GM23248 (cell line): ENCODE data around the gene FGFBP3. TPM values are rescaled to one million over a fixed set of nuclear protein-coding genes. Genes with fewer than 3 reads are reported as not detected.

Experiments used
- DNase-seq: peaks from one replicate; pipeline ENCODE4 v3.0.0-alpha.2; 2015
- H2AFZ ChIP-seq: fragments of 200-600 bp; sonication (generic); 2 replicates; pipeline ENCODE4 v1.6.1; 2016; ENCODE audit warnings: antibody characterized with exemption
- H3F3A ChIP-seq: fragments of 200-600 bp; sonication (generic); 2 replicates; pipeline ENCODE4 v1.6.1; 2016; ENCODE audit warnings: mild to moderate bottlenecking, antibody characterized with exemption, mixed run types; ENCODE audit not compliant: insufficient read depth
- H3K27ac ChIP-seq: fragments of 200-600 bp; sonication (generic); 2 replicates; pipeline ENCODE4 v1.5.1; 2016; ENCODE audit warnings: mild to moderate bottlenecking
- H3K27me3 ChIP-seq: fragments of 200-600 bp; sonication (generic); replicated peaks from 2 replicates; pipeline ENCODE4 v1.6.1; 2016; ENCODE audit warnings: mild to moderate bottlenecking; ENCODE audit not compliant: insufficient read depth
- H3K36me3 ChIP-seq: fragments of 200-600 bp; sonication (generic); 2 replicates; pipeline ENCODE4 v1.6.1; 2016; ENCODE audit warnings: low read depth, mild to moderate bottlenecking
- H3K4me1 ChIP-seq: fragments of 200-600 bp; sonication (generic); 2 replicates; pipeline ENCODE4 v1.6.1; 2016; ENCODE audit warnings: mild to moderate bottlenecking; ENCODE audit not compliant: insufficient read depth
- H3K4me2 ChIP-seq: fragments of 200-600 bp; sonication (generic); one replicate; pipeline ENCODE4 v1.6.1; 2016; ENCODE audit warnings: mild to moderate bottlenecking; ENCODE audit not compliant: unreplicated experiment
- H3K4me3 ChIP-seq: fragments of 200-600 bp; sonication (generic); 2 replicates; pipeline ENCODE4 v1.5.1; 2016; ENCODE audit warnings: mild to moderate bottlenecking
- H3K79me2 ChIP-seq: fragments of 200-600 bp; sonication (generic); 2 replicates; pipeline ENCODE4 v1.6.1; 2016; ENCODE audit warnings: mild to moderate bottlenecking; ENCODE audit not compliant: insufficient read depth
- H3K9ac ChIP-seq: fragments of 200-600 bp; sonication (generic); 2 replicates; pipeline ENCODE4 v1.6.1; 2016; ENCODE audit warnings: mild to moderate bottlenecking
- H3K9me2 ChIP-seq: fragments of 200-600 bp; sonication (generic); 2 replicates; pipeline ENCODE4 v1.6.1; 2016; ENCODE audit warnings: mixed run types, mild to moderate bottlenecking, moderate library complexity; ENCODE audit not compliant: insufficient read depth
- H3K9me3 ChIP-seq: fragments of 200-600 bp; sonication (generic); one replicate; pipeline ENCODE4 v1.6.1; 2017; ENCODE audit warnings: low read depth
- H4K20me1 ChIP-seq: fragments of 200-600 bp; sonication (generic); 2 replicates; pipeline ENCODE4 v1.6.0; 2016; ENCODE audit not compliant: insufficient read depth
- EZH2 ChIP-seq: fragments of 200-600 bp; sonication (generic); IDR thresholded peaks from 2 replicates; pipeline ENCODE4 v1.6.1; 2018; ENCODE audit warnings: antibody characterized with exemption, mild to moderate bottlenecking; ENCODE audit not compliant: insufficient read depth, poor library complexity, severe bottlenecking
- EZH2phosphoT487 ChIP-seq: fragments of 200-600 bp; sonication (generic); IDR thresholded peaks from 2 replicates; pipeline ENCODE4 v1.6.1; 2018; ENCODE audit warnings: antibody characterized with exemption, moderate library complexity, mild to moderate bottlenecking, low read depth; ENCODE audit not compliant: insufficient read depth
- WGBS, 2 experiments: methylation state at CpG; one replicate each; pipeline ENCODE4 v1.1.6; 2015 to 2017; ENCODE audit warnings: low lambda C conversion rate in 2 of 2, low coverage in 1 of 2; ENCODE audit errors: missing lambda C conversion rate in 2 of 2; 5-methylcytosine and 5-hydroxymethylcytosine counted together
- in situ Hi-C: fragments of 300-500 bp; cut with MboI; formaldehyde crosslinking; loops from 2 replicates; pipeline ENCODE4 v1.15.0; 2020
- polyA plus RNA-seq: library from polyadenylated mRNA; unstranded; fragments of >200 nt; fragmentation: Nextera tagmentation; extraction: Ambion mirVana; gene quantifications from 2 replicates; pipeline ENCODE4 v1.2.1, GENCODE V29; 2016
- total RNA-seq: library from RNA; depleted of rRNA; stranded (reverse); fragments of >200 nt; shearing (Covaris generic); gene quantifications from 2 replicates; pipeline ENCODE4 v1.2.3, GENCODE V29; 2014; rRNA removed

The FGFBP3 gene, protein sequence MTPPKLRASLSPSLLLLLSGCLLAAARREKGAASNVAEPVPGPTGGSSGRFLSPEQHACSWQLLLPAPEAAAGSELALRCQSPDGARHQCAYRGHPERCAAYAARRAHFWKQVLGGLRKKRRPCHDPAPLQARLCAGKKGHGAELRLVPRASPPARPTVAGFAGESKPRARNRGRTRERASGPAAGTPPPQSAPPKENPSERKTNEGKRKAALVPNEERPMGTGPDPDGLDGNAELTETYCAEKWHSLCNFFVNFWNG
- total RNA-seq (0.13 and 0.32 TPM in 2 replicates), polyA plus RNA-seq (0.61 and 0.72 TPM in 2 replicates)

- no peaks in the 10 kb centered on the region for H3K9me3 ChIP-seq
- DNase-seq = peak; percentile 45
- no peaks in the 10 kb centered on the region for H3K27me3 ChIP-seq
- no peaks in the 10 kb centered on the region for H3K36me3 ChIP-seq
- TF ChIP-seq EZH2 (no peak), EZH2phosphoT487 (no peak)
- no peaks in the 10 kb centered on the region for H4K20me1 ChIP-seq
- no peaks in the 10 kb centered on the region for H3K79me2 ChIP-seq
- no peak within 1 kb of the TSS for H3K27ac ChIP-seq
- H3K4me3 ChIP-seq = peak within 1 kb of the TSS; percentile 75
- peak within 1 kb of the TSS; percentile 87 for H2AFZ ChIP-seq
- in situ Hi-C loops = loop anchor here (25.0 kb wide), 1 partner anchor 1022 kb away; no protein-coding TSS in a partner anchor
- H3K9me2 ChIP-seq = no peaks in the 10 kb centered on the region
- peak within 1 kb of the TSS; percentile 95 for H3K4me2 ChIP-seq
- 1 to 2% methylated on average over 19 of the region's 19 CpGs for WGBS, 2 experiments
- peaks cover 5% of the 10 kb centered on the region; the same call in 1 of the 2 replicates for H3K4me1 ChIP-seq
- H3F3A ChIP-seq = peaks cover 3% of the 10 kb centered on the region; the same call in 1 of the 2 replicates
- H3K9ac ChIP-seq = peak within 1 kb of the TSS; percentile 50
These were observed at the start of gene FGFBP3 for GRCh38 chr10:91909117-91909677. FGFBP3 (minus strand) TSS chr10:91909486; CDS start chr10:91908969, 517 bp downstream.

- H3K4me1 ChIP-seq = no peaks in the 10 kb centered on the region
- TF ChIP-seq EZH2phosphoT487 (no peak), EZH2 (no peak)
- in situ Hi-C loops = no loop called here
- no peak for DNase-seq
- no peak overlapping the region for H3K4me3 ChIP-seq
- H3K27me3 ChIP-seq = no peaks in the 10 kb centered on the region
- H3K9me3 ChIP-seq = no peaks in the 10 kb centered on the region
- H3K4me2 ChIP-seq = no peak overlapping the region
- H3K79me2 ChIP-seq = peaks cover 34% of the 10 kb centered on the region
- peaks cover 81% of the 10 kb centered on the region for H3K36me3 ChIP-seq
- no peaks in the 10 kb centered on the region for H4K20me1 ChIP-seq
- no peak overlapping the region for H3K27ac ChIP-seq
- no peak overlapping the region for H3K9ac ChIP-seq
- no peaks in the 10 kb centered on the region for H3K9me2 ChIP-seq
- no peak overlapping the region for H2AFZ ChIP-seq
- H3F3A ChIP-seq = no peaks in the 10 kb centered on the region
- WGBS, 2 experiments = 98 to 100% methylated on average over 1 of the region's 1 CpG
These were observed 47.8 kb upstream of the FGFBP3 start for GRCh38 chr10:91957091-91957490.

GRCh38 chr10:91955114-91955513, 45.8 kb upstream of the FGFBP3 start:
- TF ChIP-seq EZH2 (no peak), EZH2phosphoT487 (no peak)
- Histone ChIP-seq H3K9me2 (no peaks in the 10 kb centered on the region), H4K20me1 (no peaks in the 10 kb centered on the region), H3K36me3 (peaks cover 71% of the 10 kb centered on the region), H3K79me2 (peaks cover 50% of the 10 kb centered on the region), H3F3A (no peaks in the 10 kb centered on the region), H3K4me1 (no peaks in the 10 kb centered on the region), H3K4me2 (no peak overlapping the region), H3K9ac (no peak overlapping the region), H3K27ac (no peak overlapping the region), H3K27me3 (no peaks in the 10 kb centered on the region), H2AFZ (no peak overlapping the region), H3K9me3 (no peaks in the 10 kb centered on the region), H3K4me3 (no peak overlapping the region)
- DNase-seq = no peak
- in situ Hi-C loops = no loop called here
- WGBS, 2 experiments = 93 to 95% methylated on average over 3 of the region's 3 CpGs

DNA sequence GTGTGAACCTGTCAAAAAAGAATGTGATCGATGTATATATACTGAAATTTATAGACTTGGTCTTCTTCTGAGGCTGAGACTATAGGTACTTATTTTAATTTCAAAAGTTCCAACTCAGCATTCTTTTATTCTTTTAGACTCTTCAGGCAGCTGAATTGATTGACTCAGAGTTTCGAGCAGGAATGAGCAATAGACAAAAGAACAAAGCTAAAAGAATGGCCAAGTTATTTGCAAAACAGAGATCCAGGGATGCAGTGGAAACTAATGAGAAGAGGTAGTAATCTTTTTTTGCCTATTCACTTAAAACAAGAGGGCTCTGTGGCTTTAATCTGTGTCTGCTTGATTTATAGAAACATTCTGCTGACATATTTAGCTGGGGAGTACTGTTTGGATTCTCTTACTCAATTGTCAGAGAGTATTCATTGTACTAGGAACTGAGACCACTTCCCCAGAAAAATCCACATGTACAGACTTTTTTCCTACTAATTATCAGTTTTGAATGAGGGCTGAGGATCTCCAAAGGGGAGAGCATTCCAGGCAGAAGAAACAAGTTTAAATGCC, 44.4 kb upstream of the FGFBP3 start:
- Histone ChIP-seq H3F3A (no peaks in the 10 kb centered on the region), H2AFZ (no peak overlapping the region), H3K9ac (no peak overlapping the region), H3K4me2 (no peak overlapping the region), H3K9me3 (no peaks in the 10 kb centered on the region), H3K27me3 (no peaks in the 10 kb centered on the region), H3K79me2 (peaks cover 63% of the 10 kb centered on the region), H3K4me1 (no peaks in the 10 kb centered on the region), H4K20me1 (0 out of 2 replicates have a peak, but pooled peaks cover 3% of the 10 kb centered on the region), H3K9me2 (no peaks in the 10 kb centered on the region), H3K4me3 (no peak overlapping the region), H3K36me3 (peaks cover 64% of the 10 kb centered on the region), H3K27ac (no peak overlapping the region)
- no peak for TF ChIP-seq EZH2phosphoT487
- no peak for TF ChIP-seq EZH2
- WGBS, 2 experiments = 94 to 100% methylated on average over 2 of the region's 2 CpGs
- in situ Hi-C loops = no loop called here
- DNase-seq = no peak
